ENCODE results near the gene GPC3. TPM values are rescaled to one million over a fixed set of nuclear protein-coding genes. Genes with fewer than 3 reads are reported as not detected.

GPC3 gene
- total RNA-seq, 5 donors from 2014 or later (not counting 1 experiment from before 2014, with no cell fraction given), result 0.72 to 1.5 (median 1.1) TPM

DNA sequence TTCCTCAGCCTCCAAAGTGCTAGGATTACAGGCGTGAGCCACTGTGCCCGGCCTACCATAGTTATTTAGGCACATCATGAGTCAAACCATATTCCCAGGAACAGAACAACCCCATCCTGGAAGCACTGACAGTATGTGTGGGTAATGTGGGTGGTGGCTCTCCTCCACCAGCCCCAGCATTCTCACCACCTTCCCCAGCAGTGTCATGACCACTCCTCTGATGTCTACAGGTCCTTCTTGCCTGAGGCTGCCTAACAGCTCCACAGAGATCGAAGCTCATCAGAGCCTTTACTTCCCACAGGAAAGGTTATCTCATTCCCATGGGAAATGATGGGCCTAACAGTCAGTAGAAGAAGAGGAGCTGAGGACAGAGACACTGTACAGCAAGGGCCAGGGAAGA, 440.6 kb downstream of the GPC3 start:
- no peak overlapping the region for H3K27ac ChIP-seq (ENCODE audit: low read length)
- H3K36me3 ChIP-seq (ENCODE audit: control insufficient read depth in 2 of 2, extremely low read depth in 1 of 2, insufficient read depth in 1 of 2, low read length in 1 of 2), result no peaks in the 10 kb centered on the region
- H3K36me3 Mint-ChIP-seq, result no peaks in the 10 kb centered on the region
- no peaks in the 10 kb centered on the region for H3K9me3 ChIP-seq
- no peak for ATAC-seq (replicated peaks in 1 of 4)
- ChIA-PET POLR2A (no interaction called here), CTCF (interaction anchor here in 1 of 2 donors (0.6 kb wide), 1 partner anchor 775 kb away, joined by 5 read pairs; no protein-coding TSS in a partner anchor)
- no peak overlapping the region for H3K4me3 ChIP-seq (ENCODE audit: control insufficient read depth in 1 of 2, extremely low read depth in 1 of 2, low read length in 1 of 2)
- peaks cover 0 to 3% (median 0%) of the 10 kb centered on the region in 3 donors for H3K9me3 Mint-ChIP-seq
- no peak overlapping the region for H3K4me3 Mint-ChIP-seq
- no peak for DNase-seq
- no peaks in the 10 kb centered on the region for H3K4me1 ChIP-seq (ENCODE audit: control insufficient read depth in 1 of 2, extremely low read depth in 1 of 2, insufficient read depth in 2 of 2, low read length in 2 of 2)
- no peak overlapping the region for H3K27ac Mint-ChIP-seq
- no peaks in the 10 kb centered on the region for H3K27me3 ChIP-seq (replicated peaks in 1 of 2; ENCODE audit: control insufficient read depth in 2 of 2, extremely low read depth in 1 of 2, insufficient read depth in 2 of 2, low read length in 1 of 2)
- H3K4me1 Mint-ChIP-seq, result no peaks in the 10 kb centered on the region
- 100% methylated on average over 1 of the region's 3 CpGs for WGBS (ENCODE audit: insufficient coverage)
- peaks cover 0 to 14% of the 10 kb centered on the region in 2 donors for H3K27me3 Mint-ChIP-seq

DNA sequence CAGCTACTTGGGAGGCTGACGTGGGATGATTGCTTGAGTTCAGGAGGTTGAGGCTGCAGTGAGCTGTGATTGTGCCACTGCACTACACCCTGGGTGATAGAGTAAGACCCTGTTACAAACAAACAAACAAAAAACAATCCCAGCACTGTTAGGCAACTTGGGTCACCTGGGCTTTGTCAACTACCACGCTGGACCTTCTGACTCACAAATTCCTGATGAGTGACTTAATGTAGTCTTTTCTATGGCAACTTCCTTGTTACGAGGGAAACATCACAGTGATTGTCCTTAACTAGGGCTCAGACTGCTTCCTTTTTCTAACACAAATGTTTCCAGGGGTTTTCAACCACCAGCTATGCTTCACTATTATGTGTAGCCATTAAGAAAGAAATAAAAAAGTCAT, 441.3 kb downstream of the GPC3 start:
- Histone ChIP-seq H3K27me3 (replicated peaks in 1 of 2; ENCODE audit: control insufficient read depth in 2 of 2, extremely low read depth in 1 of 2, insufficient read depth in 2 of 2, low read length in 1 of 2) (no peaks in the 10 kb centered on the region), H3K27ac (ENCODE audit: low read length) (no peak overlapping the region), H3K9me3 (no peaks in the 10 kb centered on the region), H3K36me3 (ENCODE audit: control insufficient read depth in 2 of 2, extremely low read depth in 1 of 2, insufficient read depth in 1 of 2, low read length in 1 of 2) (no peaks in the 10 kb centered on the region), H3K4me3 (ENCODE audit: control insufficient read depth in 1 of 2, extremely low read depth in 1 of 2, low read length in 1 of 2) (no peak overlapping the region), H3K4me1 (ENCODE audit: control insufficient read depth in 1 of 2, extremely low read depth in 1 of 2, insufficient read depth in 2 of 2, low read length in 2 of 2) (no peaks in the 10 kb centered on the region)
- peaks cover 0 to 3% (median 0%) of the 10 kb centered on the region in 3 donors for H3K9me3 Mint-ChIP-seq
- H3K4me1 Mint-ChIP-seq, result no peaks in the 10 kb centered on the region
- CTCF ChIA-PET, result no interaction called here
- ATAC-seq (replicated peaks in 1 of 4) (no peak), DNase-seq (no peak)
- H3K36me3 Mint-ChIP-seq, result no peaks in the 10 kb centered on the region
- no CpG with 5 or more reads among the region's 3 CpGs for WGBS (ENCODE audit: insufficient coverage)
- H3K27ac Mint-ChIP-seq, result no peak overlapping the region
- peaks cover 0 to 10% of the 10 kb centered on the region in 2 donors for H3K27me3 Mint-ChIP-seq
- POLR2A ChIA-PET, result no interaction called here
- no peak overlapping the region for H3K4me3 Mint-ChIP-seq

DNA sequence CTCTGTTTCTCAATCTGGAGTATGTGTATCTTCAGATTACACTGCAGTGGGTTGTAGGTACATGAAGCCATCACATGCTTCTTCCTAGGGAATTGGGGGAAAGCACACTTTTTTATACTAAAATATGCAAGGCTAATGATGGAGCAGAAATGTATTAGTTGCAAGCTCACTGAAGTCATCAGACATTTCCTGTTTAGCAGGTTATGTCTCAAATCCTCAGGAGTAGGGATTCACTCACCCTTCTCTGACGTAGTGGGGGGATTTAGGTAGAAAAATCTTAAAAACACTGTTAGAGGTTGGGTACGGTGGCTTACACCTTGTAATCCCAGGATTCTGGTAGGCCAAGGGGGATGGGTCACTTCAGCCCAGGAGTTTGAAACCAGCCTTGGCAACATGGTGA, 441.7 kb downstream of the GPC3 start:
- Mint-ChIP-seq H3K36me3 (no peaks in the 10 kb centered on the region), H3K9me3 (peaks cover 0 to 3% (median 0%) of the 10 kb centered on the region in 3 donors)
- DNase-seq, result no peak

DNA sequence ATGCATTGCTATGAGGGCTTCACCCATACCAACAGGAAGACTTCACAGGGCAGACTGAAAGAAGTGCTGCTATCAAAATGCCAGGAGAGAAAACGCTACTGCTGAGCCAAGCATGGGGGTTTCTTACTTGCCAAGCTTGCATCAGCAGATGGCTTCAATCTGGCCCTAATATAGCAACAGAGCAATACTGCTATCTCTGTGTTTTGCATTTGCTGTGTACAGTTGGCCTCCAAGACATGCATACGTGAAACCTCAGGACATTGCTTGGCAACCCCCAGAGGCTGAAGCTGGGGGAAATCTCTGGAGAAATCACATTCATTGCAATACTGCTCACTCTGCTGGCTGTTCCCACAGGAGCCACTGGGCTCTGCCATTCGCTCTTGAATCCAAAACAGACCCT, 442.9 kb downstream of the GPC3 start:
- H3K4me1 ChIP-seq (ENCODE audit: control insufficient read depth in 1 of 2, extremely low read depth in 1 of 2, insufficient read depth in 2 of 2, low read length in 2 of 2), result no peaks in the 10 kb centered on the region
- ATAC-seq (replicated peaks in 1 of 4), result no peak
- no peaks in the 10 kb centered on the region for H3K4me1 Mint-ChIP-seq
- peaks cover 0 to 5% of the 10 kb centered on the region in 2 donors for H3K27me3 Mint-ChIP-seq
- no peak for DNase-seq
- no peaks in the 10 kb centered on the region for H3K9me3 ChIP-seq
- WGBS (ENCODE audit: insufficient coverage), result 100% methylated on average over 1 of the region's 3 CpGs
- ChIA-PET POLR2A (interaction anchor here in 1 of 2 donors (0.5 kb wide), 1 partner anchor 102 kb away, joined by 3 read pairs; no protein-coding TSS in a partner anchor), CTCF (no interaction called here)
- H3K4me3 ChIP-seq (ENCODE audit: control insufficient read depth in 1 of 2, extremely low read depth in 1 of 2, low read length in 1 of 2), result no peak overlapping the region
- peaks cover 0 to 3% (median 0%) of the 10 kb centered on the region in 3 donors for H3K9me3 Mint-ChIP-seq
- no peak overlapping the region for H3K4me3 Mint-ChIP-seq
- no peak overlapping the region for H3K27ac ChIP-seq (ENCODE audit: low read length)
- H3K36me3 Mint-ChIP-seq, result no peaks in the 10 kb centered on the region
- H3K27me3 ChIP-seq (replicated peaks in 1 of 2; ENCODE audit: control insufficient read depth in 2 of 2, extremely low read depth in 1 of 2, insufficient read depth in 2 of 2, low read length in 1 of 2), result no peaks in the 10 kb centered on the region
- no peaks in the 10 kb centered on the region for H3K36me3 ChIP-seq (ENCODE audit: control insufficient read depth in 2 of 2, extremely low read depth in 1 of 2, insufficient read depth in 1 of 2, low read length in 1 of 2)
- H3K27ac Mint-ChIP-seq, result no peak overlapping the region

More for the DNA sequence above, 441.7 kb downstream of the GPC3 start:
- 88% methylated on average over 1 of the region's 2 CpGs for WGBS (ENCODE audit: insufficient coverage)
- ATAC-seq (replicated peaks in 1 of 4), result no peak
- H3K27ac Mint-ChIP-seq, result no peak overlapping the region
- no peaks in the 10 kb centered on the region for H3K4me1 Mint-ChIP-seq
- Histone ChIP-seq H3K9me3 (no peaks in the 10 kb centered on the region), H3K36me3 (ENCODE audit: control insufficient read depth in 2 of 2, extremely low read depth in 1 of 2, insufficient read depth in 1 of 2, low read length in 1 of 2) (no peaks in the 10 kb centered on the region), H3K27me3 (replicated peaks in 1 of 2; ENCODE audit: control insufficient read depth in 2 of 2, extremely low read depth in 1 of 2, insufficient read depth in 2 of 2, low read length in 1 of 2) (no peaks in the 10 kb centered on the region), H3K4me3 (ENCODE audit: control insufficient read depth in 1 of 2, extremely low read depth in 1 of 2, low read length in 1 of 2) (no peak overlapping the region), H3K4me1 (ENCODE audit: control insufficient read depth in 1 of 2, extremely low read depth in 1 of 2, insufficient read depth in 2 of 2, low read length in 2 of 2) (no peaks in the 10 kb centered on the region), H3K27ac (ENCODE audit: low read length) (no peak overlapping the region)
- peaks cover 0 to 6% of the 10 kb centered on the region in 2 donors for H3K27me3 Mint-ChIP-seq
- POLR2A ChIA-PET, result no interaction called here
- CTCF ChIA-PET, result no interaction called here
- no peak overlapping the region for H3K4me3 Mint-ChIP-seq

DNA sequence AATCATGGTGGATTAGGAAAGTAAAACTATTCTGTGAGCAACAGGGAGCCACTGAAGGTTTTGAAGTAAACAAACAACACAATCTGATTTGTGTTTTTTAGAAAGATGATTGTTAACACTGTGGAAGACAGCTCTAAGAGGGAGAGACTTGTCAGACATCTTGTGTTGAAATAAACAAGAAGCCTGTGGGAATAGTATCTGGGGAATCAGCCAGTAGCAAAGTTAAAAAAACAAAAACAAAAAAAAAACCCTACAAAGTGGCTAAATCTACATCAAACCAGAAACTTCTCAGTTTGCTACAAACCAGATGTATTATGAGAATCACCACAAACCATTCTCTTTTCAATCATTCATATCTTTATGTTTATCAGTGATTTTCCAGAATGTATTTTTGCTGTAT, 444.4 kb downstream of the GPC3 start:
- Histone ChIP-seq H3K4me3 (ENCODE audit: control insufficient read depth in 1 of 2, extremely low read depth in 1 of 2, low read length in 1 of 2) (no peak overlapping the region), H3K9me3 (no peaks in the 10 kb centered on the region), H3K4me1 (ENCODE audit: control insufficient read depth in 1 of 2, extremely low read depth in 1 of 2, insufficient read depth in 2 of 2, low read length in 2 of 2) (no peaks in the 10 kb centered on the region), H3K36me3 (ENCODE audit: control insufficient read depth in 2 of 2, extremely low read depth in 1 of 2, insufficient read depth in 1 of 2, low read length in 1 of 2) (no peaks in the 10 kb centered on the region), H3K27ac (ENCODE audit: low read length) (no peak overlapping the region), H3K27me3 (replicated peaks in 1 of 2; ENCODE audit: control insufficient read depth in 2 of 2, extremely low read depth in 1 of 2, insufficient read depth in 2 of 2, low read length in 1 of 2) (no peaks in the 10 kb centered on the region)
- Mint-ChIP-seq H3K27ac (no peak overlapping the region), H3K27me3 (peaks cover 0 to 5% of the 10 kb centered on the region in 2 donors), H3K4me3 (no peak overlapping the region), H3K36me3 (no peaks in the 10 kb centered on the region), H3K9me3 (no peaks in the 10 kb centered on the region), H3K4me1 (no peaks in the 10 kb centered on the region)
- DNase-seq, result no peak
- ATAC-seq (replicated peaks in 1 of 4), result no peak
- POLR2A ChIA-PET, result no interaction called here
- CTCF ChIA-PET, result no interaction called here

DNA sequence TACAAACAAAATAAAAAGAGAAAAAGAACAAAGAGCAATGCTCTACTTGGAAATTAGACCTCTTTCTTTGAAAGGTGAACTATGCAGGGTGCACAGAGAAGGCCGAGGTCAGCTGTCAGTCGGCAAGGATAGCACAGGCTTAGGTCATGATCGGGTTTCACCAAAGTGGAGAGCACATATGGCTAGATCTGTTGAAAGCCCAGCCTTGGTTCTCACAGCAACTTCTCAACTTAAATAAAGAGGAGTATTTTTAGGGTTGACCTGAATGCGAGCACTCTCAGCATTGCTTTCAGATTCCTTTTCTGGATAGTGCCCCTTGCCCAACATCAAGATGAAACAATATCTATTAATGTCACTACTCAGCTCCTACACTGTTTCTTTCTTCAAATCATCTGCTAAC, 447.2 kb downstream of the GPC3 start:
- Histone ChIP-seq H3K9me3 (no peaks in the 10 kb centered on the region), H3K27ac (ENCODE audit: low read length) (no peak overlapping the region), H3K4me1 (ENCODE audit: control insufficient read depth in 1 of 2, extremely low read depth in 1 of 2, insufficient read depth in 2 of 2, low read length in 2 of 2) (no peaks in the 10 kb centered on the region), H3K36me3 (ENCODE audit: control insufficient read depth in 2 of 2, extremely low read depth in 1 of 2, insufficient read depth in 1 of 2, low read length in 1 of 2) (no peaks in the 10 kb centered on the region), H3K4me3 (ENCODE audit: control insufficient read depth in 1 of 2, extremely low read depth in 1 of 2, low read length in 1 of 2) (no peak overlapping the region), H3K27me3 (replicated peaks in 1 of 2; ENCODE audit: control insufficient read depth in 2 of 2, extremely low read depth in 1 of 2, insufficient read depth in 2 of 2, low read length in 1 of 2) (no peaks in the 10 kb centered on the region)
- Mint-ChIP-seq H3K9me3 (no peaks in the 10 kb centered on the region), H3K27me3 (peaks cover 0 to 5% of the 10 kb centered on the region in 2 donors), H3K36me3 (no peaks in the 10 kb centered on the region), H3K4me3 (no peak overlapping the region), H3K27ac (no peak overlapping the region), H3K4me1 (no peaks in the 10 kb centered on the region)
- ATAC-seq (replicated peaks in 1 of 4) (no peak), DNase-seq (no peak)
- CTCF ChIA-PET, result no interaction called here
- no CpG with 5 or more reads among the region's 4 CpGs for WGBS (ENCODE audit: insufficient coverage)
- POLR2A ChIA-PET, result no interaction called here

DNA sequence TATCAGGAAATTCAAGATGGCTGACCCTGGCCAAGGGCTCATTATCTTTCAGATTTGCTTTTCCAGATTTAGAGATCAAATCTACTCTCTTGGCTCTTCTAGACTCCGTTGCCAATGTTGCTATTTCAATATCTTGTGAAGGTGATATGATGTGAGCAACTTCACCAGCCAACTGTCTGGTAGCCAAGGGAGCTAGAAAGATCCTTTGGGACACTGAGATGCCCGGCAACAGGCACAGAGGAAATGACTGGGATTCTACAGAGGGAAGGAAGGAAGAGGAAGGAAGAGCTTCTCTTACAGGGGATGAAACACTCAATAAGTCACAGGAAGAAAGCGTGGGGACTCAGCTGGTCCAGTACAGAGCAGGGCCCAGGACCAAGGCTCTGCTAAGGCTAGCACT, 448.3 kb downstream of the GPC3 start:
- H3K4me3 Mint-ChIP-seq, result no peak overlapping the region
- no peaks in the 10 kb centered on the region for H3K27me3 ChIP-seq (replicated peaks in 1 of 2; ENCODE audit: control insufficient read depth in 2 of 2, extremely low read depth in 1 of 2, insufficient read depth in 2 of 2, low read length in 1 of 2)
- no peaks in the 10 kb centered on the region for H3K9me3 Mint-ChIP-seq
- H3K4me3 ChIP-seq (ENCODE audit: control insufficient read depth in 1 of 2, extremely low read depth in 1 of 2, low read length in 1 of 2), result no peak overlapping the region
- ChIA-PET CTCF (no interaction called here), POLR2A (no interaction called here)
- H3K36me3 Mint-ChIP-seq, result no peaks in the 10 kb centered on the region
- peaks cover 0 to 5% of the 10 kb centered on the region in 2 donors for H3K27me3 Mint-ChIP-seq
- no peaks in the 10 kb centered on the region for H3K4me1 ChIP-seq (ENCODE audit: control insufficient read depth in 1 of 2, extremely low read depth in 1 of 2, insufficient read depth in 2 of 2, low read length in 2 of 2)
- H3K27ac Mint-ChIP-seq, result no peak overlapping the region
- ATAC-seq (replicated peaks in 1 of 4) (no peak), DNase-seq (no peak)
- no peak overlapping the region for H3K27ac ChIP-seq (ENCODE audit: low read length)
- no peaks in the 10 kb centered on the region for H3K9me3 ChIP-seq
- WGBS (ENCODE audit: insufficient coverage), result 100% methylated on average over 1 of the region's 3 CpGs
- H3K36me3 ChIP-seq (ENCODE audit: control insufficient read depth in 2 of 2, extremely low read depth in 1 of 2, insufficient read depth in 1 of 2, low read length in 1 of 2), result no peaks in the 10 kb centered on the region
- H3K4me1 Mint-ChIP-seq, result no peaks in the 10 kb centered on the region
